Measurements from ENCODE around the gene RACGAP1.

RACGAP1 gene

GRCh38 chr12:49985981-49986380 is 39.3 kb downstream of the RACGAP1 start:
- no CpG with 5 or more reads among the region's 5 CpGs for WGBS (ENCODE audit: extremely low coverage, insufficient coverage, insufficient read length)
- H2AFZ ChIP-seq (ENCODE audit: insufficient read depth, low read length, poor library complexity), result no peak overlapping the region

GRCh38 chr12:49984476-49985359 is 40.6 kb downstream of the RACGAP1 start:
- no peak overlapping the region for H2BK12ac ChIP-seq (ENCODE audit: low read length)
- H3K79me1 ChIP-seq (ENCODE audit: low read length), result no peaks in the 10 kb centered on the region
- H4K91ac ChIP-seq (ENCODE audit: low read depth, low read length), result no peak overlapping the region
- H2BK120ac ChIP-seq (ENCODE audit: insufficient read depth, low read length, poor library complexity), result no peak overlapping the region
- H3K23ac ChIP-seq (ENCODE audit: low read length), result no peak overlapping the region
- no peak overlapping the region for H4K8ac ChIP-seq (ENCODE audit: low read depth, low read length)
- no peak for DNase-seq
- no peak overlapping the region for H2BK5ac ChIP-seq (ENCODE audit: low read depth, low read length, poor library complexity)
- no peak overlapping the region for H3K4me2 ChIP-seq (ENCODE audit: low read length)
- H3K4me1 ChIP-seq (ENCODE audit: control insufficient read depth in 1 of 2, insufficient read depth in 2 of 2, low read length in 2 of 2), result no peaks in the 10 kb centered on the region
- no peak overlapping the region for H4K12ac ChIP-seq (ENCODE audit: low read depth, low read length)
- H3K4ac ChIP-seq (ENCODE audit: low read depth, low read length), result no peak overlapping the region
- no peak overlapping the region for H3K9ac ChIP-seq (ENCODE audit: low read length)
- H3K4me3 ChIP-seq (ENCODE audit: low read depth, low read length), result no peak overlapping the region
- H3K18ac ChIP-seq (ENCODE audit: low read length), result no peak overlapping the region
- H3K9me3 ChIP-seq (ENCODE audit: insufficient read depth, low read depth, low read length), result no peaks in the 10 kb centered on the region
- no peak overlapping the region for H2AK5ac ChIP-seq (ENCODE audit: low read length)
- H3K27me3 ChIP-seq (ENCODE audit: insufficient read depth, low read length), result no peaks in the 10 kb centered on the region
- no CpG with 5 or more reads among the region's 9 CpGs for WGBS (ENCODE audit: extremely low coverage, insufficient coverage, insufficient read length)
- no peak overlapping the region for H3K27ac ChIP-seq (ENCODE audit: low read depth, low read length)
- peaks cover 2 to 13% of the 10 kb centered on the region in 2 experiments for H3K36me3 ChIP-seq (ENCODE audit: control insufficient read depth in 1 of 2, insufficient read depth in 2 of 2, low read length in 2 of 2)
- H2AFZ ChIP-seq (ENCODE audit: insufficient read depth, low read length, poor library complexity), result no peak overlapping the region
- no peaks in the 10 kb centered on the region for H3K79me2 ChIP-seq (ENCODE audit: control insufficient read depth, insufficient read depth, low read length, poor library complexity)
- no peak overlapping the region for H3K14ac ChIP-seq (ENCODE audit: low read length)

More at GRCh38 chr12:49985981-49986380, 39.3 kb downstream of the RACGAP1 start:
- H3K23ac ChIP-seq (ENCODE audit: low read length), result no peak overlapping the region
- no peak overlapping the region for H2BK12ac ChIP-seq (ENCODE audit: low read length)
- no peak overlapping the region for H4K91ac ChIP-seq (ENCODE audit: low read depth, low read length)
- H3K14ac ChIP-seq (ENCODE audit: low read length), result no peak overlapping the region
- no peaks in the 10 kb centered on the region for H3K4me1 ChIP-seq (ENCODE audit: control insufficient read depth in 1 of 2, insufficient read depth in 2 of 2, low read length in 2 of 2)
- H3K4ac ChIP-seq (ENCODE audit: low read depth, low read length), result no peak overlapping the region
- no peak overlapping the region for H3K18ac ChIP-seq (ENCODE audit: low read length)
- peaks cover 2 to 17% of the 10 kb centered on the region in 2 experiments for H3K36me3 ChIP-seq (ENCODE audit: control insufficient read depth in 1 of 2, insufficient read depth in 2 of 2, low read length in 2 of 2)
- no peaks in the 10 kb centered on the region for H3K79me2 ChIP-seq (ENCODE audit: control insufficient read depth, insufficient read depth, low read length, poor library complexity)
- no peak overlapping the region for H2BK5ac ChIP-seq (ENCODE audit: low read depth, low read length, poor library complexity)
- no peaks in the 10 kb centered on the region for H3K9me3 ChIP-seq (ENCODE audit: insufficient read depth, low read depth, low read length)
- H2BK120ac ChIP-seq (ENCODE audit: insufficient read depth, low read length, poor library complexity), result no peak overlapping the region
- no peak overlapping the region for H3K9ac ChIP-seq (ENCODE audit: low read length)
- DNase-seq, result no peak
- no peak overlapping the region for H4K8ac ChIP-seq (ENCODE audit: low read depth, low read length)
- no peak overlapping the region for H3K4me2 ChIP-seq (ENCODE audit: low read length)
- H4K12ac ChIP-seq (ENCODE audit: low read depth, low read length), result no peak overlapping the region
- no peak overlapping the region for H3K27ac ChIP-seq (ENCODE audit: low read depth, low read length)
- H2AK5ac ChIP-seq (ENCODE audit: low read length), result no peak overlapping the region
- no peak overlapping the region for H3K4me3 ChIP-seq (ENCODE audit: low read depth, low read length)
- H3K79me1 ChIP-seq (ENCODE audit: low read length), result no peaks in the 10 kb centered on the region
- H3K27me3 ChIP-seq (ENCODE audit: insufficient read depth, low read length), result no peaks in the 10 kb centered on the region

- Histone ChIP-seq H2BK120ac (ENCODE audit: insufficient read depth, low read length, poor library complexity) (no peak overlapping the region), H3K27me3 (ENCODE audit: insufficient read depth, low read length) (no peaks in the 10 kb centered on the region), H2BK5ac (ENCODE audit: low read depth, low read length, poor library complexity) (no peak overlapping the region), H3K4me2 (ENCODE audit: low read length) (no peak overlapping the region), H2AK5ac (ENCODE audit: low read length) (no peak overlapping the region), H3K4me3 (ENCODE audit: low read depth, low read length) (no peak overlapping the region), H2BK12ac (ENCODE audit: low read length) (no peak overlapping the region), H3K9ac (ENCODE audit: low read length) (no peak overlapping the region), H4K12ac (ENCODE audit: low read depth, low read length) (no peak overlapping the region), H3K23ac (ENCODE audit: low read length) (no peak overlapping the region), H3K79me2 (ENCODE audit: control insufficient read depth, insufficient read depth, low read length, poor library complexity) (no peaks in the 10 kb centered on the region), H3K27ac (ENCODE audit: low read depth, low read length) (no peak overlapping the region), H3K4me1 (ENCODE audit: control insufficient read depth in 1 of 2, insufficient read depth in 2 of 2, low read length in 2 of 2) (no peaks in the 10 kb centered on the region), H3K36me3 (ENCODE audit: control insufficient read depth in 1 of 2, insufficient read depth in 2 of 2, low read length in 2 of 2) (peaks cover 2 to 12% of the 10 kb centered on the region in 2 experiments), H4K91ac (ENCODE audit: low read depth, low read length) (no peak overlapping the region), H3K9me3 (ENCODE audit: insufficient read depth, low read depth, low read length) (no peaks in the 10 kb centered on the region), H3K79me1 (ENCODE audit: low read length) (no peaks in the 10 kb centered on the region), H3K14ac (ENCODE audit: low read length) (no peak overlapping the region), H2AFZ (ENCODE audit: insufficient read depth, low read length, poor library complexity) (no peak overlapping the region), H3K18ac (ENCODE audit: low read length) (no peak overlapping the region), H3K4ac (ENCODE audit: low read depth, low read length) (no peak overlapping the region), H4K8ac (ENCODE audit: low read depth, low read length) (no peak overlapping the region)
- peak in 1 of 2 donors; percentile 8 for DNase-seq
- WGBS (ENCODE audit: extremely low coverage, insufficient coverage, insufficient read length), result no CpG with 5 or more reads among the region's 8 CpGs
These were observed 41.4 kb downstream of the RACGAP1 start for GRCh38 chr12:49983892-49984291.

- WGBS (ENCODE audit: extremely low coverage, insufficient coverage, insufficient read length), result no CpG with 5 or more reads among the region's 7 CpGs
- no peaks in the 10 kb centered on the region for H3K27me3 ChIP-seq (ENCODE audit: insufficient read depth, low read length)
- no peak overlapping the region for H3K9ac ChIP-seq (ENCODE audit: low read length)
- H2BK120ac ChIP-seq (ENCODE audit: insufficient read depth, low read length, poor library complexity), result no peak overlapping the region
- no peaks in the 10 kb centered on the region for H3K79me2 ChIP-seq (ENCODE audit: control insufficient read depth, insufficient read depth, low read length, poor library complexity)
- no peak overlapping the region for H2BK12ac ChIP-seq (ENCODE audit: low read length)
- no peak overlapping the region for H3K4ac ChIP-seq (ENCODE audit: low read depth, low read length)
- no peak overlapping the region for H4K12ac ChIP-seq (ENCODE audit: low read depth, low read length)
- H4K8ac ChIP-seq (ENCODE audit: low read depth, low read length), result no peak overlapping the region
- no peak overlapping the region for H3K14ac ChIP-seq (ENCODE audit: low read length)
- no peak overlapping the region for H2AK5ac ChIP-seq (ENCODE audit: low read length)
- H3K18ac ChIP-seq (ENCODE audit: low read length), result no peak overlapping the region
- no peak overlapping the region for H3K4me2 ChIP-seq (ENCODE audit: low read length)
- DNase-seq, result peak in 1 of 2 donors; percentile 8
- H4K91ac ChIP-seq (ENCODE audit: low read depth, low read length), result no peak overlapping the region
- peaks cover 2 to 5% of the 10 kb centered on the region in 2 experiments for H3K36me3 ChIP-seq (ENCODE audit: control insufficient read depth in 1 of 2, insufficient read depth in 2 of 2, low read length in 2 of 2)
- H2BK5ac ChIP-seq (ENCODE audit: low read depth, low read length, poor library complexity), result no peak overlapping the region
- H3K23ac ChIP-seq (ENCODE audit: low read length), result no peak overlapping the region
- no peak overlapping the region for H3K27ac ChIP-seq (ENCODE audit: low read depth, low read length)
- no peaks in the 10 kb centered on the region for H3K9me3 ChIP-seq (ENCODE audit: insufficient read depth, low read depth, low read length)
- H3K79me1 ChIP-seq (ENCODE audit: low read length), result no peaks in the 10 kb centered on the region
- H3K4me3 ChIP-seq (ENCODE audit: low read depth, low read length), result no peak overlapping the region
- H3K4me1 ChIP-seq (ENCODE audit: control insufficient read depth in 1 of 2, insufficient read depth in 2 of 2, low read length in 2 of 2), result no peaks in the 10 kb centered on the region
- H2AFZ ChIP-seq (ENCODE audit: insufficient read depth, low read length, poor library complexity), result no peak overlapping the region
These were observed 42.8 kb downstream of the RACGAP1 start for GRCh38 chr12:49982246-49983087.

Data from trophoblast cell (in vitro differentiated cells and primary cell).